Activated effector memory CD4-positive, alpha-beta T cell treated with Interleukin-2 at 50 U/mL for 16 hours (primary cell): ENCODE data around the gene DCAF8L2.
"Not testable (repeated sequence)": the region's sequence is repeated elsewhere in the genome, so short reads cannot be mapped to it uniquely, and the experiment has no call there.

Source experiments
- DNase-seq: peaks from one replicate; pipeline ENCODE4 v3.0.0-alpha.2; 2020

Gene DCAF8L2

GRCh38 chrX:27590044-27590443 is at the start of gene DCAF8L2:
DCAF8L2 (plus strand) TSS chrX:27590344; CDS start chrX:27746896, 156,552 bp downstream.
- DNase-seq = no peak

GRCh38 chrX:27541161-27541560 is 49.0 kb upstream of the DCAF8L2 start:
- DNase-seq = not testable (repeated sequence)

- DNase-seq = no peak
Measured at GRCh38 chrX:27548624-27549023, 41.5 kb upstream of the DCAF8L2 start.

GRCh38 chrX:27549688-27550087 is 40.5 kb upstream of the DCAF8L2 start:
- no peak for DNase-seq

GRCh38 chrX:27555514-27555913 is 34.6 kb upstream of the DCAF8L2 start:
- DNase-seq = no peak

GRCh38 chrX:27565992-27566391 is 24.2 kb upstream of the DCAF8L2 start:
- DNase-seq = no peak

- DNase-seq = no peak
Measured at GRCh38 chrX:27571164-27571563, 19.0 kb upstream of the DCAF8L2 start.

- no peak for DNase-seq
Measured at GRCh38 chrX:27575565-27575964, 14.6 kb upstream of the DCAF8L2 start.

GRCh38 chrX:27583976-27584375 is 6.2 kb upstream of the DCAF8L2 start:
- DNase-seq = no peak

GRCh38 chrX:27591938-27592337 is 1.8 kb downstream of the DCAF8L2 start:
- no peak for DNase-seq

GRCh38 chrX:27597508-27597907 is 7.4 kb downstream of the DCAF8L2 start:
- no peak for DNase-seq

GRCh38 chrX:27598312-27598711 is 8.2 kb downstream of the DCAF8L2 start:
- DNase-seq = no peak

- DNase-seq = no peak
Measured at GRCh38 chrX:27599928-27600327, 9.8 kb downstream of the DCAF8L2 start.

GRCh38 chrX:27600686-27601085 is 10.5 kb downstream of the DCAF8L2 start:
- DNase-seq = no peak

- DNase-seq = no peak
Measured at GRCh38 chrX:27608671-27609070, 18.5 kb downstream of the DCAF8L2 start.

- no peak for DNase-seq
Measured at GRCh38 chrX:27619459-27619858, 29.3 kb downstream of the DCAF8L2 start.

- DNase-seq = no peak
Measured at GRCh38 chrX:27619975-27620374, 29.8 kb downstream of the DCAF8L2 start.

- DNase-seq = no peak
Measured at GRCh38 chrX:27622883-27623282, 32.7 kb downstream of the DCAF8L2 start.

- DNase-seq = no peak
Measured at GRCh38 chrX:27626066-27626465, 35.9 kb downstream of the DCAF8L2 start.

- DNase-seq = no peak
Measured at GRCh38 chrX:27633328-27633727, 43.2 kb downstream of the DCAF8L2 start.

GRCh38 chrX:27656581-27656980 is 66.4 kb downstream of the DCAF8L2 start:
- DNase-seq = no peak

GRCh38 chrX:27660878-27661277 is 70.7 kb downstream of the DCAF8L2 start:
- no peak for DNase-seq

- no peak for DNase-seq
Measured at GRCh38 chrX:27671234-27671633, 81.1 kb downstream of the DCAF8L2 start.

- DNase-seq = no peak
Measured at GRCh38 chrX:27674491-27674890, 84.3 kb downstream of the DCAF8L2 start.

GRCh38 chrX:27675493-27675892 is 85.3 kb downstream of the DCAF8L2 start:
- no peak for DNase-seq

GRCh38 chrX:27679281-27679680 is 89.1 kb downstream of the DCAF8L2 start:
- no peak for DNase-seq
